Ovary (tissue), 3 donors: ENCODE measurements around the gene NEK1.

Source experiments
- POLR2A ChIP-seq: fragments of 450-650 bp; IDR thresholded peaks from one replicate; pipeline ENCODE4 v1.6.1; 2017; ENCODE audit warnings: antibody characterized with exemption, mild to moderate bottlenecking, moderate library complexity
- TF ChIP-seq, protein P1 (sequence below), 3 donors: fragments of 450-650 bp in 2 of 3; fragments of 200-600 bp in 1 of 3; IDR thresholded peaks; one replicate each; pipeline versions ENCODE4 v1.5.1 to v1.8.0; 2016 to 2022; ENCODE audit warnings: antibody characterized with exemption in 3 of 3, mild to moderate bottlenecking in 1 of 3
- donor health status: DM: no; HTN: no; CAD: no.

DNA sequence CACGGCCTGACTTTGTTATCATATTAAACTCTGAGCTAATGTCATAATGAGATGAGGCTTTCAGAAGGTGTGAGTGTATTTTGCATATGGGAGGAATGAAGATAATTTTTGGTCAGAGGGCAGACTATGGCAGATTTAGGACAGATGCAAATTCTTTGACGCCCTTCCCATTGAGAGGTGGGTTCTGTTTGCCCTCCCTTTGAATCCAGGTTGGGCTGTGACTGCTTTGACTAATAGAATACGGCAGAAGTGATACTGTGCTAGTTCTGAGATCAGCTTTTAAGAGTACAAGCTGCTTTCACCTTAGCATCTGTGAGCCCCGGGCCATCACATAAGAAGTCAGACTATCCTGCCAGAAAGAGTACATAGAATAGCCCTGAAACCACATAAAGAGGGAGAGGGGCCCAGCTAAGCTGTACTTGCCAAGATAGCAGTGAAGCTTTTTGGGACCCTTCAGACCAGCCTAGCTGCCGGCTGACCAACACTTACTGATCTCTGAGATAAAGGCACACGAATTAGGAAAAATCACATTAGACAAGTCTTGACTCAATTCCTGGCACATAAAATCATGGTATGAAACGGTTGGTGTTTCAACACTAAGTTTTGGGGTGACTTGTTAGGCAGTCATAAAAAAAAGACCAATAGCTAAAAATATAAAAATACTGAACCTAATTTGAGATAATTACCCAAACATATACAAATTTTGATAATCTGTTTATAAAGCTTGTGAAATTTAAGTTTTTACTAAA, 174.9 kb downstream of the NEK1 start:
- TF ChIP-seq, protein P1, sequence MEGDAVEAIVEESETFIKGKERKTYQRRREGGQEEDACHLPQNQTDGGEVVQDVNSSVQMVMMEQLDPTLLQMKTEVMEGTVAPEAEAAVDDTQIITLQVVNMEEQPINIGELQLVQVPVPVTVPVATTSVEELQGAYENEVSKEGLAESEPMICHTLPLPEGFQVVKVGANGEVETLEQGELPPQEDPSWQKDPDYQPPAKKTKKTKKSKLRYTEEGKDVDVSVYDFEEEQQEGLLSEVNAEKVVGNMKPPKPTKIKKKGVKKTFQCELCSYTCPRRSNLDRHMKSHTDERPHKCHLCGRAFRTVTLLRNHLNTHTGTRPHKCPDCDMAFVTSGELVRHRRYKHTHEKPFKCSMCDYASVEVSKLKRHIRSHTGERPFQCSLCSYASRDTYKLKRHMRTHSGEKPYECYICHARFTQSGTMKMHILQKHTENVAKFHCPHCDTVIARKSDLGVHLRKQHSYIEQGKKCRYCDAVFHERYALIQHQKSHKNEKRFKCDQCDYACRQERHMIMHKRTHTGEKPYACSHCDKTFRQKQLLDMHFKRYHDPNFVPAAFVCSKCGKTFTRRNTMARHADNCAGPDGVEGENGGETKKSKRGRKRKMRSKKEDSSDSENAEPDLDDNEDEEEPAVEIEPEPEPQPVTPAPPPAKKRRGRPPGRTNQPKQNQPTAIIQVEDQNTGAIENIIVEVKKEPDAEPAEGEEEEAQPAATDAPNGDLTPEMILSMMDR (IDR thresholded peaks at IDR 0.05), result no peak
- no peak for TF ChIP-seq POLR2A
